OCI-LY3 (cell line): ENCODE data around the gene TOP1.

Experiments
- EZH2phosphoT487 ChIP-seq: fragments of 200-600 bp; shearing (Covaris generic); IDR thresholded peaks from 2 replicates; pipeline ENCODE4 v1.6.1; 2018; ENCODE audit warnings: antibody characterized with exemption, mixed run types, low read depth
- TF ChIP-seq, protein P1 (sequence below): fragments of 200-600, 300-600 bp; sonication (generic); IDR thresholded peaks from 2 replicates; pipeline ENCODE4 v1.5.1; 2014; ENCODE audit warnings: antibody characterized with exemption, low read length, low read depth

DNA sequence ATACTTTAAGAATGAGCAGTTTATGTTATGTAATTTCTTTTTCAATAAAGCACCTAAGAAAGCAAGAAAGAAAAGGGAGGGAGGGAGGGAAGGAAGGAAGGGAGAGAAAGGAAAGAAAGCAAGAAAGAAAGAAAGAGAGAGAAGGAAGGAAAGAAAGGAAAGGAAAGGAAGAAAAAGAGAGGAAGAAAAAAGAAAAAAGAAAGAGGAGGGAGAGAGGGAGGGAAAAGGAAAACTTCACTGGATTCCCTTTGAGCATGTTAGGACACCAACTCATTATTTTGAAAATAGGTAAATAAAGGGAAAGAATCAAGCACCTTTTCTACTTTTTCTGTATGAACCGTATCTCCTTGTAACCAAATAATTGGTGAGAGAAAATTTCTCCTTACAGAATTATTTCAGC lies 32.3 kb upstream of the TOP1 start:
- TF ChIP-seq, protein P1, sequence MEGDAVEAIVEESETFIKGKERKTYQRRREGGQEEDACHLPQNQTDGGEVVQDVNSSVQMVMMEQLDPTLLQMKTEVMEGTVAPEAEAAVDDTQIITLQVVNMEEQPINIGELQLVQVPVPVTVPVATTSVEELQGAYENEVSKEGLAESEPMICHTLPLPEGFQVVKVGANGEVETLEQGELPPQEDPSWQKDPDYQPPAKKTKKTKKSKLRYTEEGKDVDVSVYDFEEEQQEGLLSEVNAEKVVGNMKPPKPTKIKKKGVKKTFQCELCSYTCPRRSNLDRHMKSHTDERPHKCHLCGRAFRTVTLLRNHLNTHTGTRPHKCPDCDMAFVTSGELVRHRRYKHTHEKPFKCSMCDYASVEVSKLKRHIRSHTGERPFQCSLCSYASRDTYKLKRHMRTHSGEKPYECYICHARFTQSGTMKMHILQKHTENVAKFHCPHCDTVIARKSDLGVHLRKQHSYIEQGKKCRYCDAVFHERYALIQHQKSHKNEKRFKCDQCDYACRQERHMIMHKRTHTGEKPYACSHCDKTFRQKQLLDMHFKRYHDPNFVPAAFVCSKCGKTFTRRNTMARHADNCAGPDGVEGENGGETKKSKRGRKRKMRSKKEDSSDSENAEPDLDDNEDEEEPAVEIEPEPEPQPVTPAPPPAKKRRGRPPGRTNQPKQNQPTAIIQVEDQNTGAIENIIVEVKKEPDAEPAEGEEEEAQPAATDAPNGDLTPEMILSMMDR, result no peak
- TF ChIP-seq EZH2phosphoT487, result no peak
